Endothelial cell of umbilical vein (primary cell): ENCODE data around the gene EBF4. TPM values are rescaled to one million over a fixed set of nuclear protein-coding genes. Genes with fewer than 3 reads are reported as not detected.

ENCODE experiments used
- BruUV-seq: library from RNA; stranded (reverse); fragments of 400-500 nt; replicated peaks from 2 replicates; lab custom pipeline; 2021; lab: Mats Ljungman, UMichigan
- CTCF ChIA-PET: fragments of 300-600, 350-600 bp; sonication (Branson Sonifier 250); formaldehyde crosslinking; loops from one replicate; lab custom pipeline; 2021; ENCODE audit warnings: antibody characterized with exemption, inconsistent platforms; lab: Charles Lee
- POLR2A ChIA-PET: fragments of 300-600, 350-600 bp; sonication (Branson Sonifier 250); formaldehyde crosslinking; loops from one replicate; lab custom pipeline; 2021; ENCODE audit warnings: antibody characterized with exemption, inconsistent platforms; lab: Charles Lee
- DNase-seq: peaks from one replicate; pipeline ENCODE4 v3.0.0-alpha.2; 2011; ENCODE audit warnings: low read depth, low spot score
- FAIRE-seq: peaks from 2 replicates; lab custom pipeline; 2011; peaks lifted over from hg19 to GRCh38; lab: Jason Lieb, UNC
- H2AFZ ChIP-seq: 2 replicates; pipeline ENCODE4 v1.6.0; 2012; ENCODE audit warnings: low read depth, low read length, control low read depth, inconsistent platforms
- H3K27ac ChIP-seq: 2 replicates; pipeline ENCODE4 v1.5.1; 2011; ENCODE audit warnings: low read depth, mild to moderate bottlenecking, control low read depth, low read length, moderate library complexity; ENCODE audit not compliant: insufficient read depth
- H3K27me3 ChIP-seq, 2 experiments: 2 replicates each; pipeline versions ENCODE4 v1.6.0 to v1.6.1; 2011; ENCODE audit warnings: low read length in 2 of 2, mixed read lengths in 1 of 2; ENCODE audit not compliant: control insufficient read depth in 2 of 2, insufficient read depth in 2 of 2
- H3K36me3 ChIP-seq, 2 experiments: 2 replicates in 1 of 2; 3 replicates in 1 of 2; pipeline ENCODE4 v1.5.1; 2011; ENCODE audit warnings: low read length in 2 of 2, mild to moderate bottlenecking in 1 of 2, moderate library complexity in 1 of 2; ENCODE audit not compliant: control insufficient read depth in 2 of 2, insufficient read depth in 2 of 2; ENCODE audit errors: extremely low read depth in 1 of 2
- H3K4me1 ChIP-seq: 3 replicates; pipeline ENCODE4 v1.5.1; 2011; ENCODE audit warnings: mild to moderate bottlenecking, low read length; ENCODE audit not compliant: control insufficient read depth, insufficient read depth; ENCODE audit errors: extremely low read depth
- H3K4me2 ChIP-seq: 2 replicates; pipeline ENCODE4 v1.6.1; 2011; ENCODE audit warnings: low read length, control low read depth, mixed read lengths; ENCODE audit not compliant: insufficient read depth
- H3K4me3 ChIP-seq, 3 experiments: fragments of 200-600 bp in 1 of 3; sonication (generic), shearing (Covaris generic) in 1 of 3; replicated peaks in 1 of 3; 2 replicates each; pipeline ENCODE4 v1.5.1; 2011 to 2016; ENCODE audit warnings: control low read depth in 3 of 3, low read length in 3 of 3, mild to moderate bottlenecking in 2 of 3, inconsistent platforms in 1 of 3, low read depth in 1 of 3, moderate library complexity in 1 of 3; ENCODE audit not compliant: insufficient read depth in 1 of 3
- H3K79me2 ChIP-seq: 2 replicates; pipeline ENCODE4 v1.6.0; 2012; ENCODE audit warnings: low read length, inconsistent platforms; ENCODE audit not compliant: control insufficient read depth, insufficient read depth
- H3K9ac ChIP-seq: replicated peaks from 2 replicates; pipeline ENCODE3; 2011; ENCODE audit warnings: low read length, control low read depth; ENCODE audit not compliant: insufficient read depth; ENCODE audit errors: extremely low read depth
- H3K9me1 ChIP-seq: replicated peaks from 3 replicates; pipeline ENCODE4 v1.6.0; 2011; ENCODE audit warnings: mild to moderate bottlenecking, low read length; ENCODE audit not compliant: control insufficient read depth, insufficient read depth; ENCODE audit errors: extremely low read depth
- H3K9me3 ChIP-seq: replicated peaks from 2 replicates; pipeline ENCODE4 v1.5.1; 2012; ENCODE audit warnings: low read length, inconsistent platforms; ENCODE audit not compliant: control insufficient read depth, insufficient read depth
- H4K20me1 ChIP-seq: replicated peaks from 2 replicates; pipeline ENCODE3; 2011; ENCODE audit warnings: mild to moderate bottlenecking, low read length; ENCODE audit not compliant: control insufficient read depth, insufficient read depth; ENCODE audit errors: extremely low read depth
- EZH2 ChIP-seq: IDR thresholded peaks from 2 replicates; pipeline ENCODE4 v1.6.1; 2012; ENCODE audit warnings: borderline replicate concordance, low read depth, mild to moderate bottlenecking, moderate library complexity, low read length, inconsistent platforms; ENCODE audit not compliant: severe bottlenecking
- FOS ChIP-seq: IDR thresholded peaks from 2 replicates; pipeline ENCODE4 v1.6.1; 2011; ENCODE audit warnings: mild to moderate bottlenecking, low read length, moderate library complexity, borderline replicate concordance; ENCODE audit not compliant: insufficient read depth
- GATA2 ChIP-seq: IDR thresholded peaks from 2 replicates; pipeline ENCODE4 v1.7.0; 2011; ENCODE audit warnings: low read depth, mild to moderate bottlenecking, moderate library complexity, mixed read lengths, low read length; ENCODE audit not compliant: insufficient read length, insufficient read depth
- JUN ChIP-seq: IDR thresholded peaks from 2 replicates; pipeline ENCODE4 v1.6.1; 2011; ENCODE audit warnings: borderline replicate concordance, low read depth; ENCODE audit not compliant: insufficient read length, insufficient read depth
- MYC ChIP-seq: IDR thresholded peaks from one replicate; pipeline ENCODE4 v1.6.1; 2011; ENCODE audit warnings: mild to moderate bottlenecking, low read depth, low read length
- POLR2A ChIP-seq: IDR thresholded peaks from 2 replicates; pipeline ENCODE4 v1.6.1; 2012; ENCODE audit warnings: low read depth, mild to moderate bottlenecking, control low read depth, low read length
- POLR2AphosphoS5 ChIP-seq: IDR thresholded peaks from 2 replicates; pipeline ENCODE4 v1.6.1; 2012; ENCODE audit warnings: low read depth, mild to moderate bottlenecking, control low read depth, low read length, moderate library complexity; ENCODE audit not compliant: insufficient read depth
- dilution Hi-C: fragments of 300-500 bp; cut with MboI; formaldehyde crosslinking; loops from one replicate; pipeline ENCODE4 v1.15.0; 2019; ENCODE audit warnings: low sequenced_read_pairs; ENCODE audit not compliant: extremely low pct_ligation_motif_present
- intact Hi-C: fragments of 100-400 bp; cut with micrococcal nuclease; formaldehyde crosslinking; loops from one replicate; pipeline ENCODE4 v1.10.0; 2022
- polyA plus RNA-seq, 4 experiments: library from polyadenylated mRNA; depleted of rRNA in 3 of 4; stranded (reverse) in 3 of 4; unstranded in 1 of 4; fragments of >200 nt; gene quantifications; 2 replicates each; pipeline versions ENCODE4 v1.2.1 to v1.2.3, GENCODE V29; 2011 to 2012; ENCODE audit warnings: missing spikeins in 1 of 4
- total RNA-seq: library from RNA; stranded (reverse); gene quantifications from 2 replicates; pipeline ENCODE4 v1.2.3, GENCODE V29; 2021
- TF ChIP-seq, protein P1 (sequence below), 2 donors: IDR thresholded peaks; 1 replicate in 1 of 2; 2 replicates in 1 of 2; pipeline ENCODE4 v1.5.1; 2011; ENCODE audit warnings: low read length in 2 of 2, mild to moderate bottlenecking in 2 of 2, moderate library complexity in 2 of 2, control low read depth in 1 of 2, inconsistent platforms in 1 of 2, low read depth in 1 of 2; ENCODE audit not compliant: insufficient read depth in 1 of 2; ENCODE audit errors: extremely low read depth in 1 of 2
- TF ChIP-seq, protein P2 (sequence below): IDR thresholded peaks from 2 replicates; pipeline ENCODE4 v1.6.1; 2011; ENCODE audit not compliant: insufficient read depth, insufficient read length

The EBF4 gene
- total and polyA plus RNA-seq, 2 donors (not counting 3 experiments of a cell fraction or from before 2014, with no cell fraction given), result 2.7 to 3.4 TPM

DNA sequence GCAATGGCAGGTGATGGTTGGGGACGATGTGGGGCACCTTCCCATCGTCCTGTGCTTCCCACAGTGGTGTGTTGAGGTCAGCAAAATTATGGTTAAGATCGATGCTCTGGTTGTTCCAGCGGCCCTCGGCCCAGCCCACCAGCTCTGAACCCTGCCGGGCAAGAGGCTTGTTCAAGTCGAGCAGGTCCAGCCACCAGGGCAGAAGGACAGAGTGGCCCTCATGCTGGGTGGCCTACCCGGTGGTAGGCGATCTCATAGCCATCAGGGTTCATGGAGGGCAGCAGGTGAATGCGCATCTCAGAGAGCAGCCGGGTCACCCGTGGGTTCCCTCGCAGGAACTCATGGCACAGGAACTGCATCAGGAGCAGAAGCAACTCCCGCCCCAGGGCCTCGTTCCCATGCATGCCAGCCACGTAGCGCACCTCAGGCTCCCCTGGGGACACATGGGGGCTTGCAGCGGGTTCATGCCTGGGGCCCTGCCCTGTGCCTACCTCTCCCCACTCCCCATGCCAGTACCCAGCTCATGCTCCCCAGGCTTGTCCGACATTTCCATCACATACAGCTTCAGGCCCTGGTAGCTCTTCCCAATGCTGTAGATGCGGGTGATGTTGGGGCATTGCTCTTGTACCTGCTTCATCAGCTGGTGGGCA lies 103.6 kb downstream of the EBF4 start:
- Histone ChIP-seq H3K4me2 (no peak overlapping the region), H3K9me3 (no peaks in the 10 kb centered on the region), H3K9me1 (no peaks in the 10 kb centered on the region), H4K20me1 (no peaks in the 10 kb centered on the region), H3K27me3 (peaks cover 18 to 19% of the 10 kb centered on the region in 2 experiments), H3K27ac (no peak overlapping the region), H3K79me2 (no peaks in the 10 kb centered on the region), H3K4me3 (no peak overlapping the region), H2AFZ (no peak overlapping the region), H3K9ac (no peak overlapping the region), H3K4me1 (peaks cover 4% of the 10 kb centered on the region), H3K36me3 (no peaks in the 10 kb centered on the region)
- ChIA-PET CTCF (no interaction called here), POLR2A (no interaction called here)
- FAIRE-seq (no peak), DNase-seq (no peak)
- TF ChIP-seq POLR2A, result no peak
- TF ChIP-seq JUN, result no peak
- TF ChIP-seq, protein P1, sequence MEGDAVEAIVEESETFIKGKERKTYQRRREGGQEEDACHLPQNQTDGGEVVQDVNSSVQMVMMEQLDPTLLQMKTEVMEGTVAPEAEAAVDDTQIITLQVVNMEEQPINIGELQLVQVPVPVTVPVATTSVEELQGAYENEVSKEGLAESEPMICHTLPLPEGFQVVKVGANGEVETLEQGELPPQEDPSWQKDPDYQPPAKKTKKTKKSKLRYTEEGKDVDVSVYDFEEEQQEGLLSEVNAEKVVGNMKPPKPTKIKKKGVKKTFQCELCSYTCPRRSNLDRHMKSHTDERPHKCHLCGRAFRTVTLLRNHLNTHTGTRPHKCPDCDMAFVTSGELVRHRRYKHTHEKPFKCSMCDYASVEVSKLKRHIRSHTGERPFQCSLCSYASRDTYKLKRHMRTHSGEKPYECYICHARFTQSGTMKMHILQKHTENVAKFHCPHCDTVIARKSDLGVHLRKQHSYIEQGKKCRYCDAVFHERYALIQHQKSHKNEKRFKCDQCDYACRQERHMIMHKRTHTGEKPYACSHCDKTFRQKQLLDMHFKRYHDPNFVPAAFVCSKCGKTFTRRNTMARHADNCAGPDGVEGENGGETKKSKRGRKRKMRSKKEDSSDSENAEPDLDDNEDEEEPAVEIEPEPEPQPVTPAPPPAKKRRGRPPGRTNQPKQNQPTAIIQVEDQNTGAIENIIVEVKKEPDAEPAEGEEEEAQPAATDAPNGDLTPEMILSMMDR (IDR thresholded peaks at IDR 0.05; ENCODE audit: extremely low read depth in 1 of 2, insufficient read depth in 1 of 2, low read depth in 1 of 2, low read length in 2 of 2), result no peak
- TF ChIP-seq EZH2, result no peak
- TF ChIP-seq FOS, result no peak
- no peak for TF ChIP-seq POLR2AphosphoS5
- TF ChIP-seq MYC, result no peak
- no peak for TF ChIP-seq GATA2
- TF ChIP-seq, protein P2, sequence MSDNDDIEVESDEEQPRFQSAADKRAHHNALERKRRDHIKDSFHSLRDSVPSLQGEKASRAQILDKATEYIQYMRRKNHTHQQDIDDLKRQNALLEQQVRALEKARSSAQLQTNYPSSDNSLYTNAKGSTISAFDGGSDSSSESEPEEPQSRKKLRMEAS, result no peak
- no TSS peak for BruUV-seq
- intact Hi-C loops (no loop called here), dilution Hi-C loops (no loop called here)
